CD4-positive, alpha-beta T cell treated with Interleukin-6 for 4 hours (primary cell): ENCODE measurements around the gene TTC34.
"Not testable (repeated sequence)": the region's sequence is repeated elsewhere in the genome, so short reads cannot be mapped to it uniquely, and the experiment has no call there.

ENCODE experiments used
- DNase-seq: peaks from one replicate; pipeline ENCODE4 v3.0.0-alpha.2; 2020; ENCODE audit warnings: mixed read lengths

The TTC34 gene

GRCh38 chr1:2754597-2754996, 46.9 kb downstream of the TTC34 start:
- not testable (repeated sequence) for DNase-seq

- not testable (repeated sequence) for DNase-seq
Observed at GRCh38 chr1:2752503-2752902, 49.0 kb downstream of the TTC34 start.

- DNase-seq = not testable (repeated sequence)
Observed at GRCh38 chr1:2751866-2752265, 49.6 kb downstream of the TTC34 start.

DNA sequence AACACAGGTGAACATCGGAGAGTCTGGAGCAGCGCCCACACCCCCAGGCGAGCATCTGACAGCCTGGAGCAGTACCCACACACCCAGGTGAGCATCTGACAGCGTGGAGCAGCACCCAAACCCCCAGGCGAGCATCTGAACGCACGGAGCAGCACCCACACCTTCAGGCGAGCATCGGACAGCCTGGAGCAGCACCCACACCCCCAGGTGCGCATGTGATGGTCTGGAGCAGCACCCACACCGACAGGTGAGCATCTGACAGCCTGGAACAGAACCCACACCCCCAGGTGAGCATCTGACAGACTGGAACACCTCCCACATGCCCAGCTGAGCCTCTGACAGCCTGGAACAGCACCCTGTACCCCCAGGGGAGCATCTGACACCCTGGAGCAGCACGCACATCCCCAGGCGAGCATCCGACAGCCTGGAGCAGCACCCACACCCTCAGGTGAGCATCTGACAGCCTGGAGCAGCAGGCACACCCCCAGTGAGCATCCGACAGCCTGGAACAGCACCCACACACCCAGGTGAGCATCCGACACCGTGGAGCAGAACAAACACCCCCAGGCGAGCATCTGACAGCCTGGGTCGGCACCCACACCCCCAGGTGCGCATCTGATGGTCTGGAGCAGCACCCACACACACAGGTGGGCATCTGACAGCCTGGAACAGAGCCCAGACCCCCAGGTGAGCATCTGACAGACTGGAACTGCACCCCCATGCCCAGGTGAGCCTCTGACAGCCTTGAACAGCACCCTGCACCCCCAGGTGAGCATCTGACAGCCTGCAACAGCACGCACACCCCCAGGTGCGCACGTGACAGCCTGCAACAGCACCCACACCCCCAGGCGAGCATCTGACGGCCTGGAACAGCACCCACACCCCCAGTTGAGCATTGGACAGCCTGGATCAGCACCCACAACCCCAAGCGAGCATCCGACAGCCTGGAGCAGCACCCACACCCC, 50.4 kb downstream of the TTC34 start:
- DNase-seq = not testable (repeated sequence)

- DNase-seq = not testable (repeated sequence)
Observed at GRCh38 chr1:2750041-2750680, 51.3 kb downstream of the TTC34 start.

- not testable (repeated sequence) for DNase-seq
Observed at GRCh38 chr1:2748626-2749025, 52.9 kb downstream of the TTC34 start.

DNA sequence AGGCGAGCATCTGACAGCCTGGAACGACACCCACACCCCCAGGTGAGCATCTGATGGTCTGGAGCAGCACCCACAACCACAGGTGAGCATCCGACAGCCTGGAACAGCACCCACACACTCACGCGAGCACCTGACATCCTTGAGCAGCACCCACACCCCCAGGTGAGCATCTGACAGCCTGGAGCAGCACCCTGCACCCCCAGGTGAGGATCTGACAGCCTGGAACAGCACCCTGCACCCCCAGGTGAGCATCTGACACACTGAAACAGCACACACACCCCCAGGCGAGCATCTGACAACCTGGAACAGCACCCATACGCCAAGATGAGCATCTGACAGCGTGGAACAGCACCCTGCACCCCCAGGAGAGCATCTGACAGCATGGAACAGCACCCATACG, 106.7 kb downstream of the TTC34 start:
- DNase-seq = not testable (repeated sequence)

- DNase-seq = not testable (repeated sequence)
Observed at GRCh38 chr1:2690180-2690579, 111.3 kb downstream of the TTC34 start.

DNA sequence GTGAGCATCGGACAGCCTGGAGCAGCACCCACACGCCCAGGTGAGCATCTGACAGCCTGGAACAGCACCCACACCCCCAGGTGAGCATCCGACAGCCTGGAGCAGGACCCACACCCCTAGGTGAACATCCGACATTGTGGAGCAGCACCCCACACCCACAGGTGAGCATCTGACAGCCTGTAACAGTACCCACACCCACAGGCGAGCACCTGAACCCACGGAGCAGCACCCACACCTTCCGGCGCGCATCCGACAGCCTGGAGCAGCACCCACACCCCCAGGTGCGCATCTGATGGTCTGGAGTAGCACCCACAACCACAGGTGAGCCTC, 113.2 kb downstream of the TTC34 start:
- not testable (repeated sequence) for DNase-seq

DNA sequence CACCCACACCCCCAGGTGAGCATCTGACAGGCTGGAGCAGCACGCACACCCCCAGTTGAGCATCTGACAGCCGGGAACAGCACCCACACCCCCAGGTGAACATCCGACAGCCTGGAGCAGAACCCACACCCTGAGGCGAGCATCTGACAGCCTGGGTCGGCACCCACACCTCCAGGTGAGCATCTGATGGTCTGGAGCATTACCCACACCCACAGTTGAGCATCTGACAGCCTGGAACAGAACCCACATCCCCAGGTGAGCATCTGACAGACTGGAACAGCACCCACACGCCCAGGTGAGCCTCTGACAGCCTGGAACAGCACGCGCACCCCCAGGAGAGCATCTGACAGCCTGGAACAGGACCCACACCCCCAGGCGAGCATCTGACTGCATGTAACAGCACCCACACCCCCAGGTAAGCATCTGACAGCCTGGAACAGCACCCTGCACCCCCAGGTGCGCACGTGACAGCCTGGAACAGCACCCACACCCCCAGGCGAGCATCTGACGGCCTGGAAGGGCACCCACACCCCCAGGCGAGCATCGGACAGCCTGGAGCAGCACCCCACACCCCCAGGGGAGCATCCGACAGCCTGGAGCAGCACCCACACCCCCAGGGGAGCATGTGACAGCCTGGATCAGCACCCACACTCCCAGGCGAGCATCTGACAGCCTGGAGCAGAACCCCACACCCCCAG, 113.7 kb downstream of the TTC34 start:
- not testable (repeated sequence) for DNase-seq

DNA sequence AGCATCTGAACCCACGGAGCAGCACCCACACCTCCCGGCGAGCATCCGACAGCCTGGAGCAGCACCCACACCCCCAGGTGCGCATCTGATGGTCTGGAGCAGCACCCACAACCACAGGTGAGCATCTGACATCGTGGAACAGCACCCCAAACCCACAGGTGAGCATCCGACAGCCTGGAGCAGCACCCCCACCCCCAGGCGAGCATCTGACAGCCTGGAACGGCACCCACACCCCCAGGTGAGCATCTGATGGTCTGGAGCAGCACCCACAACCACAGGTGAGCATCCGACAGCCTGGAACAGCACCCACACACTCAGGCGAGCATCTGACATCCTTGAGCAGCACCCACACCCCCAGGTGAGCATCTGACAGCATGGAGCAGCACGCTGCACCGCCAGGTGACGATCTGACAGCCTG, 114.3 kb downstream of the TTC34 start:
- not testable (repeated sequence) for DNase-seq

DNA sequence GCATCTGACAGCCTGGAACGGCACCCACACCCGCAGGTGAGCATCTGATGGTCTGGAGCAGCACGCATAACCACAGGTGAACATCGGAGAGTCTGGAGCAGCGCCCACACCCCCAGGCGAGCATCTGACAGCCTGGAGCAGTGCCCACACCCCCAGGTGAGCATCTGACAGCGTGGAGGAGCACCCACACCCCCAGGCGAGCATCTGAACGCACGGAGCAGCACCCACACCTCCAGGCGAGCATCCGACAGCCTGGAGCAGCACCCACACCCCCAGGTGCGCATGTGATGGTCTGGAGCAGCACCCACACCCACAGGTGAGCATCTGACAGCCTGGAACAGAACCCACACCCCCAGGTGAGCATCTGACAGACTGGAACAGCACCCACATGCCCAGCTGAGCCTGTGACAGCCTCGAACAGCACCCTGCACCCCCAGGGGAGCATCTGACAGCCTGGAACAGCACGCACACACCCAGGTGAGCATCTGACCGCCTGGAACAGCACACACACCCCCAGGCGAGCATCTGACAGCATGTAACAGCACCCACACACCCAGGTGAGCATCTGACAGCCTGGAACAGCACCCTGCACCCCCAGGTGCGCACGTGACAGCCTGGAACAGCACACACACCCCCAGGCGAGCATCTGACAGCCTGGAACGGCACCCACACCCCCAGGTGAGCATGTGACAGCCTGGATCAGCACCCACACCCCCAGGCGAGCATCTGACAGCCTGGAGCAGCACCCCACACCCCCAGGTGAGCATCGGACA, 115.2 kb downstream of the TTC34 start:
- DNase-seq = not testable (repeated sequence)

DNA sequence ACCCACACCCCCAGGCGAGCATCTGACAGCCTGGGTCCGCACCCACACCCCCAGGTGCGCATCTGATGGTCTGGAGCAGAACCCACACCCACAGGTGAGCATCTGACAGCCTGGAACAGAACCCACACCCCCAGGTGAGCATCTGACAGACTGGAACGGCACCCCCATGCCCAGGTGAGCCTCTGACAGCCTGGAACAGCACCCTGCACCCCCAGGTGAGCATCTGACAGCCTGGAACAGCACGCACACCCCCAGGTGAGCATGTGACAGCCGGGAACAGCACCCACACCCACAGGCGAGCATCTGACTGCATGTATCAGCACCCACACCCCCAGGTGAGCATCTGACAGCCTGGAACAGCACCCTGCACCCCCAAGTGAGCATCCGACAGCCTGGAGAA, 115.8 kb downstream of the TTC34 start:
- DNase-seq = not testable (repeated sequence)

- not testable (repeated sequence) for DNase-seq
Observed at GRCh38 chr1:2684878-2685277, 116.6 kb downstream of the TTC34 start.

DNA sequence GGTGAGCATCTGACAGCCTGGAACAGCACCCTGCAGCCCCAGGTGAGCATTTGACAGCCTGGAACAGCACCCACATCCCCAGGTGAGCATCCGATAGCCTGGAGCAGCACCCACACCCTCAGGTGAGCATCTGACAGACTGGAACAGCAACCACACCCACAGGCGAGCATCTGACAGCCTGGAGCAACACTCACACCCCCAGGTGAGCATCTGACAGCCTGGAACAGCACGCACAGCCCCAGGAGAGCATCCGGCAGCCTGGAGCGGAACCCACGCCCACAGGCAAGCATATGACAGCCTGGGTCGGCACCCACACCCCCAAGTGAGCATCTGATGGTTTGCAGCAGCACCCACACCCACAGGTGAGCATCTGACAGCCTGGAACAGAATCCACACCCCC, 117.5 kb downstream of the TTC34 start:
- DNase-seq = not testable (repeated sequence)

DNA sequence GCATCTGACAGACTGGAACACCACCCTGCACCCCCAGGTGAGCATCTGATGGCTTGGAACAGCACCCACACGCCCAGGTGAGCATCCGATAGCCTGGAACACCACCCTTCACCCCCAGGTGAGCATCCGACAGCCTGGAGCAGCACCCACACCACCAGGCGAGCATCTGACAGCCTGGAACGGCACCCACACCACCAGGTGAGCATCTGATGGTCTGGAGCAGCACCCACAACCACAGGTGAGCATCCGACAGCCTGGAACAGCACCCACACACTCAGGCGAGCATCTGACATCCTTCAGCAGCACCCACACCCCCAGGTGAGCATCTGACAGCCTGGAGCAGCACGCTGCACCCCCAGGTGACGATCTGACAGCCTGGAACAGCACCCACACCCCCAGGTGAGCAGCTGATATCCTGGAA, 118.2 kb downstream of the TTC34 start:
- DNase-seq = not testable (repeated sequence)

- not testable (repeated sequence) for DNase-seq
Observed at GRCh38 chr1:2682879-2683278, 118.6 kb downstream of the TTC34 start.

DNA sequence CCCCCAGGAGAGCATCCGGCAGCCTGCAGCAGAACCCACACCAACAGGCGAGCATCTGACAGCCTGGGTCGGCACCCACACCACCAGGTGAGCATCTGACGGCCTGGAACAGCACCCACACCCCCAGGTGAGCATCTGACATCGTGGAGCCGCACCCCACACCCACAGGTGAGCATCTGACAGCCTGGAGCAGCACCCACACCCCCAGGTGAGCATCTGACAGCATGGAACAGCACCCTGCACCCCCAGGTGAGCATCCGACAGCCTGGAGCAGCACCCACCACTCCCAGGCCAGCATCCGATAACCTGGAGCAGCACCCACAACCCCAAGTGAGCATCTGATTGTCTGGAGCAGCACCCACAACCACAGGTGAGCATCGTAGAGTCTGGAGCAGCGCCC, 124.8 kb downstream of the TTC34 start:
- DNase-seq = not testable (repeated sequence)

DNA sequence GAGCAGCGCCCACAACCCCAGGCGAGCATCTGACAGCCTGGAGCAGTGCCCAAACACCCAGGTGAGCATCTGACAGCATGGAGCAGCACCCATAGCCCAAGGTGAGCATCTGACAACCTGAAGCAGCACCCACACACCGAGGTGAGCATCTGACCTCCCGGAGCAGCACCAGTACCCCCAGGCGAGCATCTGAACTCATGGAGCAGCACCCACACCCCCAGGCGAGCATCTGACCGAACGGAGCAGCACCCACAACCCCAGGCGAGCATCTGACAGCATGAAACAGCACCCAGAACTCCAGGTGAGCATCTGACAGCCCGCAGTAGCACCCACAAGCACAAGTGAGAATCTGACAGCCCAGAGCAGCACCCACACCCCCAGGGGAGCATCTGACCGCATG, 129.8 kb downstream of the TTC34 start:
- DNase-seq = not testable (repeated sequence)

- DNase-seq = not testable (repeated sequence)
Observed at GRCh38 chr1:2659806-2660205, 141.7 kb downstream of the TTC34 start.

DNA sequence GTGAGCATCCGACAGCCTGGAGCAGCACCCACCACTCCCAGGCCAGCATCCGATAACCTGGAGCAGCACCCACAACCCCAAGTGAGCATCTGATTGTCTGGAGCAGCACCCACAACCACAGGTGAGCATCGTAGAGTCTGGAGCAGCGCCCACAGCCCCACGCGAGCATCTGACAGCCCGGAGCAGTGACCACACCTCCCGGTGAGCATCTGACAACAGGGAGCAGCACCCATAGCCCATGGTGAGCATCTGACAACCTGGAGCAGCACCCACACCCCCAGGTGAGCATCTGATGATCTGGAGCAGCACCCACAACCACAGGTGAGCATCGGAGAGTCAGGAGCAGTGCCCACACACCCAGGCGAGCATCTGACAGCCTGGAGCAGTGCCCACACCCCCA, 143.6 kb downstream of the TTC34 start:
- not testable (repeated sequence) for DNase-seq

DNA sequence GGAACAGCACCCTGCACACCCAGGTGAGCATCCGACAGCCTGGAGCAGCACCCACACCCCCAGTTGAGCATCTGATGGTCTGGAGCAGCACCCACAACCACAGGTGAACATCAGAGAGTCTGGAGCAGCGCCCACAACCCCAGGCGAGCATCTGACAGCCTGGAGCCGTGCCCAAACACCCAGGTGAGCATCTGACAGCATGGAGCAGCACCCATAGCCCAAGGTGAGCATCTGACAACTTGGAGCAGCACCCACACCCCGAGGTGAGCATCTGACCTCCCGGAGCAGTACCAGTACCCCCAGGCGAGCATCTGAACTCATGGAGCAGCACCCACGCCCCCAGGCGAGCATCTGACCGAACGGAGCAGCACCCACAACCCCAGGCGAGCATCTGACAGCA, 144.4 kb downstream of the TTC34 start:
- DNase-seq = not testable (repeated sequence)
